Neutrophil (primary cell): ENCODE data around the gene HBE1.
"Not testable (repeated sequence)": the region's sequence is repeated elsewhere in the genome, so short reads cannot be mapped to it uniquely, and the experiment has no call there.

ENCODE experiments used
- H3K27ac ChIP-seq: fragments of 200-600 bp; sonication (generic); 2 replicates; pipeline ENCODE4 v1.5.1; 2016; ENCODE audit warnings: mild to moderate bottlenecking, moderate library complexity
- H3K27me3 ChIP-seq: fragments of 200-600 bp; sonication (generic); 2 replicates; pipeline ENCODE4 v1.6.0; 2016; ENCODE audit warnings: mild to moderate bottlenecking
- H3K36me3 ChIP-seq: fragments of 200-600 bp; sonication (generic); 2 replicates; pipeline ENCODE4 v1.5.1; 2017
- H3K4me1 ChIP-seq, 2 experiments: fragments of 200-600 bp in 1 of 2; sonication (generic) in 1 of 2; 1 replicate in 1 of 2; 2 replicates in 1 of 2; pipeline versions ENCODE4 v1.5.1 to v1.6.1; 2013 to 2016; ENCODE audit warnings: low read depth in 1 of 2, low read length in 1 of 2, mild to moderate bottlenecking in 1 of 2, moderate library complexity in 1 of 2; ENCODE audit not compliant: control insufficient read depth in 1 of 2, insufficient read depth in 1 of 2
- H3K4me3 ChIP-seq, 2 experiments: fragments of 200-600 bp in 1 of 2; sonication (generic) in 1 of 2; 1 replicate in 1 of 2; 2 replicates in 1 of 2; pipeline ENCODE4 v1.5.1; 2013 to 2016; ENCODE audit warnings: low read depth in 1 of 2, low read length in 1 of 2, mild to moderate bottlenecking in 1 of 2, moderate library complexity in 1 of 2
- H3K9me3 ChIP-seq: fragments of 200-600 bp; sonication (generic); 2 replicates; pipeline ENCODE4 v1.5.1; 2016
- TF ChIP-seq, protein P1 (sequence below): fragments of 200-600 bp; sonication (generic); IDR thresholded peaks from 2 replicates; pipeline ENCODE4 v1.5.1; 2016; ENCODE audit warnings: antibody characterized with exemption

The HBE1 gene

DNA sequence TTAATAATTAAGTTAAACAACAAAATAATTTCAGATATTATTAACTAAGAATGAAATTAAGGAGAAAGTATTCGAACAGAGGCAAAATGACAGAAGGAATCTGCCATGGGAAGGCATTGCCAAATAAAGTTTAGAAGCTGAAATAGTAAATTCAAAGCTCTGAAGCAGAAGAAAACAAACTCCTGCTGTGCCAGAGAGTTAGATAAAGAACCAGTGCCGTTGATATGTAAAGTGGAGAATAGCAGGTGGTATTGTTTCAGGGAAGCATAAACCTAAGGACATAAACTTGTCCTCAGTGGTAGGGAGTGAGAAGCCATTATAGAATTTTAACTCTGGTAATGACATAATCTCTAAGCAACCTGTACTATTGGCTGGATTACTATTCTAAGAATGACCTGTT lies 12.4 kb downstream of the HBE1 start:
- Histone ChIP-seq H3K4me3 (no peak overlapping the region), H3K9me3 (no peaks in the 10 kb centered on the region), H3K4me1 (no peaks in the 10 kb centered on the region), H3K27ac (no peak overlapping the region), H3K27me3 (no peaks in the 10 kb centered on the region), H3K36me3 (no peaks in the 10 kb centered on the region)
- TF ChIP-seq, protein P1, sequence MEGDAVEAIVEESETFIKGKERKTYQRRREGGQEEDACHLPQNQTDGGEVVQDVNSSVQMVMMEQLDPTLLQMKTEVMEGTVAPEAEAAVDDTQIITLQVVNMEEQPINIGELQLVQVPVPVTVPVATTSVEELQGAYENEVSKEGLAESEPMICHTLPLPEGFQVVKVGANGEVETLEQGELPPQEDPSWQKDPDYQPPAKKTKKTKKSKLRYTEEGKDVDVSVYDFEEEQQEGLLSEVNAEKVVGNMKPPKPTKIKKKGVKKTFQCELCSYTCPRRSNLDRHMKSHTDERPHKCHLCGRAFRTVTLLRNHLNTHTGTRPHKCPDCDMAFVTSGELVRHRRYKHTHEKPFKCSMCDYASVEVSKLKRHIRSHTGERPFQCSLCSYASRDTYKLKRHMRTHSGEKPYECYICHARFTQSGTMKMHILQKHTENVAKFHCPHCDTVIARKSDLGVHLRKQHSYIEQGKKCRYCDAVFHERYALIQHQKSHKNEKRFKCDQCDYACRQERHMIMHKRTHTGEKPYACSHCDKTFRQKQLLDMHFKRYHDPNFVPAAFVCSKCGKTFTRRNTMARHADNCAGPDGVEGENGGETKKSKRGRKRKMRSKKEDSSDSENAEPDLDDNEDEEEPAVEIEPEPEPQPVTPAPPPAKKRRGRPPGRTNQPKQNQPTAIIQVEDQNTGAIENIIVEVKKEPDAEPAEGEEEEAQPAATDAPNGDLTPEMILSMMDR, result no peak

DNA sequence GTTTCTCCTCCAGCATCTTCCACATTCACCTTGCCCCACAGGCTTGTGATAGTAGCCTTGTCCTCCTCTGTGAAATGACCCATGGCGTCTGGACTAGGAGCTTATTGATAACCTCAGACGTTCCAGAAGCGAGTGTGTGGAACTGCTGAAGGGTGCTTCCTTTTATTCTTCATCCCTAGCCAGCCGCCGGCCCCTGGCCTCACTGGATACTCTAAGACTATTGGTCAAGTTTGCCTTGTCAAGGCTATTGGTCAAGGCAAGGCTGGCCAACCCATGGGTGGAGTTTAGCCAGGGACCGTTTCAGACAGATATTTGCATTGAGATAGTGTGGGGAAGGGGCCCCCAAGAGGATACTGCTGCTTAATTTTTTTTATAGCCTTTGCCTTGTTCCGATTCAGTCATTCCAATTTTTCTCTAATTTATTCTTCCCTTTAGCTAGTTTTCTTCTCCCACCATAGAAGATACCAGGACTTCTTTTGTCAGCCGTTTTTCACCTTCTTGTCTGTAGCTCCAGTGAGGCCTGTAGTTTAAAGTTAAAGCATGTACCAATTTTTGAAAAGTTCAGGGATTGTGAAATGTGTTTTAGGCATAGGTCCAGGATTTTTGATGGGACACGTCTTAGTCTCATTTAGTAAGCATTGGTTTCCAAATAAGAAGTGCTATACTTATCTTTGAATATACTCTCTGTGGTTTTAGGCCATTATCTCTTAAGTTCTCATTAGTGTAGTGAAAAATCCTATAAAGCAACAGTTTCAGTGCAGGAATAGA lies 14.9 kb downstream of the HBE1 start, which contains the start of gene HBG2:
HBG2 (minus strand) TSS at position 136 of the 768 bp plus-strand sequence; CDS start at position 83, 53 bp downstream.
- H3K4me1 ChIP-seq, H3K9me3 ChIP-seq, H3K36me3 ChIP-seq, H3K27me3 ChIP-seq, H3K27ac ChIP-seq, H3K4me3 ChIP-seq: not testable (repeated sequence)

DNA sequence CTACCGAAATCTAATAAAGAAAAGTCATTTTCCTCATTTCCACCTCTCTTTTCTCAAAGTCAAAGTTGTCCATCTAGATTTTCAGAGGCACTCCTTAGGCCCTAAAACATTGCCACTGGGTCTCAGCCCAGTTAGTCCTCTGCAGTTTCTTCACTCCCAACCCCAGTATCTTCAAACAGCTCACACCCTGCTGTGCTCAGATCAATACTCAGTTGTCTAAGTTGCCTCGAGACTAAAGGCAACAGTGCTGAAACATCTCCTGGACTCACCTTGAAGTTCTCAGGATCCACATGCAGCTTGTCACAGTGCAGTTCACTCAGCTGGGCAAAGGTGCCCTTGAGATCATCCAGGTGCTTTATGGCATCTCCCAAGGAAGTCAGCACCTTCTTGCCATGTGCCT lies 15.7 kb downstream of the HBE1 start:
- H3K9me3 ChIP-seq, H3K4me1 ChIP-seq, H3K27ac ChIP-seq, H3K4me3 ChIP-seq, H3K27me3 ChIP-seq, H3K36me3 ChIP-seq: not testable (repeated sequence)

DNA sequence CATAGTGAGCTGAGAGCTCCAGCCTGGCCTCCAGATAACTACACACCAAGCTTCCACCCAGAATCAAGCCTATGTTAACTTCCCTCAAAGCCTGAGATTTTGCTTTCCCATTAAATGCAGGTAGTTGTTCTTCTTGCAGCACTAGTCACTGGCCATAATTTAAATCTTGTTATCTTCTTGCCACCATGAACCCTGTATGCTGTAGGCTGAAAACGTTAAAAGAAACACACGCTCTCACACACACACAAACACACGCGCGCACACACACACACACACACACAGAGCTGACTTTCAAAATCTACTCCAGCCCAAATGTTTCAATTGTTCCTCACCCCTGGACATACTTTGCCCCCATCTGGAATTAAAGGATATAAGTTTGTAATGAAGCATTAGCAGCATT lies 16.3 kb downstream of the HBE1 start:
- not testable (repeated sequence) for H3K27ac ChIP-seq, H3K4me1 ChIP-seq, H3K4me3 ChIP-seq

DNA sequence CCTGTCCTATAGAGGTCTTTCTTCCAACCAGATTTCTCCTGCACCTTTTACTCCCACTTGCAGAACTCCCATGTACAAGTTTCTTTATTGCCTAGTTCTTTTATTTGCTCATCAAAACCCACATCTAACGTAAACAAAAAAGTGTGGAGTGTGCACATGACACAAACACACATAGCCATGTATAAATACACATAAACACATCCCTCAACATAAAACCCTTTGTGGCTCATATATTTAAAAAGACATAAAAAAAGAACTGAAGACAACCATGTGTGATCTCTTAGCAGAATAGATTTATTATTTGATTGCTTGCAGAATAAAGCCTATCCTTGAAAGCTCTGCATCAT lies 16.9 kb downstream of the HBE1 start:
- Histone ChIP-seq H3K4me3 (no peak overlapping the region), H3K36me3 (no peaks in the 10 kb centered on the region), H3K9me3 (no peaks in the 10 kb centered on the region), H3K27ac (no peak overlapping the region), H3K4me1 (no peaks in the 10 kb centered on the region), H3K27me3 (no peaks in the 10 kb centered on the region)
- TF ChIP-seq, protein P1, result no peak

More for the DNA sequence above, 16.3 kb downstream of the HBE1 start:
- H3K36me3 ChIP-seq, H3K9me3 ChIP-seq, H3K27me3 ChIP-seq: not testable (repeated sequence)

DNA sequence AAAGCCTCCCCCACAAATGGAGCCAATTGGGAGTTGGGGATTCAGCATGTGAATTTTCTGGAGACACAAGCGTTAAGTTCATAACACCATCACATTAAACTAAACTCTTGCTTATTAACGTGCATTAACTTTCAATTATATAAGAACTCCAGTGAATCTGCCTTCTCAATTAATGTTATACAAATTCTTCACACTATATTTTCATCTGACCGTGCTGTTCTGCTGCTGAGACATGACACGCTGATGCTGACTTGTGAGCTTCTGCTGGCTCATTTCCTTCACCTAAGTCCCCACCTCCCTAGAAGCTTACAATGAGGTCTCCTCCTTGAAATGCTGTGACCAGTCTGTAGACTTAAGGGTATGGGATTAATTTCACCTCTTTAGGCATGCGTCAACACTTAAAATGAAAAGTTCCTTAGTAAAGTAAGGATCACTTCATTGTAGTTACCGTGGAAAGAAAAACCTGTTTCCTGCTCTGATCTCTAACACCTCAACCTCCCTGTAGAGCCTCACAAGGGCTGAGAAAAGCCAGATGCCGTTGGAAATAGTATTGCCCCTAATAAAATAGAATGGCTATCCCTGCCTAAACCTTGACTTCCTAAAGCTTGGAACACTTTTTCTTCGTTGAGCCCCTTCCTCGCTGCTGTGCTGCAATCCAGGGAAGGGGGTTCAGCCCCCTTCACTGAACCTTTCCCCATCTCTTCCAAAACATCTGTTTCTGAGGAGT lies 17.4 kb downstream of the HBE1 start:
- Histone ChIP-seq H3K4me3 (no peak overlapping the region), H3K27me3 (no peaks in the 10 kb centered on the region), H3K9me3 (no peaks in the 10 kb centered on the region), H3K36me3 (no peaks in the 10 kb centered on the region), H3K27ac (no peak overlapping the region), H3K4me1 (no peaks in the 10 kb centered on the region)
- TF ChIP-seq, protein P1, result no peak

DNA sequence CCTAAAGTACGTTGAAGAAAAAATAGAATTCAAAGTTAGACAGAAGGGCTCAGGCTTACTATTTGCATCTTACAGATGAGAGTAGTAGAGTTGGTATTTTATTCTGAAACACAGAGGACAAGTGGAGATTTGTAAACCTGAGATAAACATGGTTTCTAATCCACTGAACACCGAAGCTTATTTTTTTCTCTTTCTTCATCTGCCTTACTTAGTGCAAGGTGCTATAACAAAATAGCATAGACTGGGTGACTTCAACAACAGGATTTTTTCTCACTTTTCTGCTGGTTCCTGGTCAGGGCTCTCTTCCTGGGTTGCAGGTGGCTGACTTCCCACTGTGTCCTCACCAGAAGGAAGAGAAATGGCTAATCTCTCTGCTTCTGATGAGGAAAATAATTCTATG lies 18.0 kb downstream of the HBE1 start:
- Histone ChIP-seq H3K4me3 (no peak overlapping the region), H3K27ac (no peak overlapping the region), H3K36me3 (no peaks in the 10 kb centered on the region), H3K4me1 (no peaks in the 10 kb centered on the region), H3K27me3 (no peaks in the 10 kb centered on the region), H3K9me3 (no peaks in the 10 kb centered on the region)
- TF ChIP-seq, protein P1, result no peak
